Stimulated activated CD4-positive, alpha-beta T cell treated with anti-CD3 and anti-CD28 coated beads, Interleukin-4, amount 100 ng/mL, for 48 hours (primary cell): ENCODE measurements around the gene KRTAP16-1.
A peak's percentile ranks its signal among the peaks of the same experiment; 100 is the strongest.
"Not testable (repeated sequence)": the region's sequence is repeated elsewhere in the genome, so short reads cannot be mapped to it uniquely, and the experiment has no call there.

Experiments used
- DNase-seq, 2 donors: peaks; one replicate each; pipeline ENCODE4 v3.0.0-alpha.2; 2020; ENCODE audit warnings: low read depth in 2 of 2

The KRTAP16-1 gene, protein sequence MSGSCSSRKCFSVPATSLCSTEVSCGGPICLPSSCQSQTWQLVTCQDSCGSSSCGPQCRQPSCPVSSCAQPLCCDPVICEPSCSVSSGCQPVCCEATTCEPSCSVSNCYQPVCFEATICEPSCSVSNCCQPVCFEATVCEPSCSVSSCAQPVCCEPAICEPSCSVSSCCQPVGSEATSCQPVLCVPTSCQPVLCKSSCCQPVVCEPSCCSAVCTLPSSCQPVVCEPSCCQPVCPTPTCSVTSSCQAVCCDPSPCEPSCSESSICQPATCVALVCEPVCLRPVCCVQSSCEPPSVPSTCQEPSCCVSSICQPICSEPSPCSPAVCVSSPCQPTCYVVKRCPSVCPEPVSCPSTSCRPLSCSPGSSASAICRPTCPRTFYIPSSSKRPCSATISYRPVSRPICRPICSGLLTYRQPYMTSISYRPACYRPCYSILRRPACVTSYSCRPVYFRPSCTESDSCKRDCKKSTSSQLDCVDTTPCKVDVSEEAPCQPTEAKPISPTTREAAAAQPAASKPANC

DNA sequence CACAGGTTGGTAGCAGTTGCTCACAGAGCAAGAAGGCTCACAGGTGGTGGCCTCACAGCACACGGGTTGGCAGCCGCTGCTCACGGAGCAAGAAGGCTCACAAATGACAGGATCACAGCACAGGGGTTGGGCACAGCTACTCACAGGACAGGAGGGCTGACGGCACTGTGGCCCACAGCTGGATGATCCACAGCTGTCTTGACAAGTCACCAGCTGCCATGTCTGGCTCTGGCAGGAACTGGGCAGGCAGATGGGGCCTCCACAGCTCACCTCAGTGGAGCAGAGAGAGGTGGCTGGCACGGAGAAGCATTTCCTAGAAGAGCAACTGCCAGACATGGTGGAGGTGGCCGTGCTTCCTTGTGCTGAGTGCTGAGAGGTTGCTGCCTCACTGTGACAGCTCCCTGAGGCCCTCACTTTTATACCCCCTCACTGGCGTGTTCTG is at the start of gene KRTAP16-1:
TSS of gene KRTAP16-1 (minus strand) at position 392 of the 442 bp plus-strand sequence. CDS start at position 336, 56 bp downstream.
- DNase-seq = no peak

DNA sequence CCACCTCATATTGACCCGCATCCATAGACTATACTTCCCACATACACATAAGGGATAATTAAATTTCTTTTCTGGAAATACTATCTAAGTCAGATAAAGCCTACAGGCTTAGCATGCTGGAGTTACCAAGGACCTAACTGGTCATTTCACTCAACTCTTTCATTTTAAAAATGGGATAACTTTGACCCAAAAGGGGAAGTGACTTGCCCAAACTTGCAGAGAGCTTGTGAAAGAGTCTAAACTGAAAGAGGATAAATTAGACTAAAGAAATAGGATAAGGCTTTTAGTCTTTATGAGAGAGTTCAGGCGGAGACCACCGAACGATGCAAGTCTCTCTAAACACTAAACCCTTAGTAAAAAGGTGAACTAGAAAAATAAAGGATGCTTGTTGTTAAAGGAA is 45.4 kb upstream of the KRTAP16-1 start:
- no peak for DNase-seq

DNA sequence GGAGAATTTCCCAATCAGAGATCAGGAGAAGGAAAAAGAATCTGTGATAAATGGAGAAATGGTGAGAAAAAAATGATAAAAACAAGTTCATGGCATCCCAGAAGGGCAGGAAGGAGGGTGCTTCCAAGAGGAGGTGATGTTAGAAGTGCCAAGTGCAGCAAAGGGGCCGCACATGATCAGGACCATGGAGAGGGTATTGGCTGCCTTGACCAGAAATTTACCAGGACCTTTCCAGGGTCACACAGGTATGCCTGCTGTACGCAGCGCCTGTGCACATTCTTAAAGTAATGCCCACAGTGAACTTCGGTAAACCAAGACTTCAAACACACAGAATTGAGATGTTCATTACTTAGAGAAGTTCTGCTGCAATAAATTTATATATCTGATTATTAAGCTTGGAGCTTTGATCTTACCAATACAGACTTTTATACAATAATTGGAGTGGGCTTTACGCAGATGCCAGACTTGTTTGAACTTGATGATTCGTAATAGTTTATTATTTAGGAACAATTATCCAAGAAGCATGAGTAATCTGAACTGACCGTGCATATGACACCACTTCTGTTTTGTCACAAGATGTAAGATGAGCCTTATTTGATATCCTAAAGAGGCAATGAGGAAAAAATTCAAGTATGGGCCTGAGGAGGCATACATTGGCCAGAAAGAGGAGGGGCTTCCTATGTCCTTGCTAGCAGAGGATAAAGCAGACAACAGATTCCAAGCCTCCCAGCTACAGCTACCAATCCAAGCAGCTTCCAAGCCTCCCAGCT is 43.7 kb upstream of the KRTAP16-1 start:
- no peak for DNase-seq

DNA sequence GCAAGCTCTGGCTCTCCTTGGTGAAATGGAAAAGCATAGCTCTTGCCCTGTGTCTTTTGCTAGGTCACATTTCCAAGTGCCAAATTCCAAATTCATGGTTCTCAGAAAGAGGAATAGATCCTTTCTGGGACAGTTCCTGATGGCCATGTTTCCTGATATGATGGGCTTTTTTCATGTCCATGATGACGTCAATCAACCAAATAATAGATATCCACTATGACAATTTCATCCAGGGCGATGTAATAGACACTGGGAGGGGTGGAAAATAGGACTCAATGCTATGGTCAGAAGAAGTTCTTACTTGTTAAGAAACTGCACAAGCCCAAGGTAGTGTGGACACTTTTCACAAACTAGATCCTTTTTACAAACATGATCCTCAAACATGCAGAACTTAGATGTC is 42.1 kb upstream of the KRTAP16-1 start:
- no peak for DNase-seq

DNA sequence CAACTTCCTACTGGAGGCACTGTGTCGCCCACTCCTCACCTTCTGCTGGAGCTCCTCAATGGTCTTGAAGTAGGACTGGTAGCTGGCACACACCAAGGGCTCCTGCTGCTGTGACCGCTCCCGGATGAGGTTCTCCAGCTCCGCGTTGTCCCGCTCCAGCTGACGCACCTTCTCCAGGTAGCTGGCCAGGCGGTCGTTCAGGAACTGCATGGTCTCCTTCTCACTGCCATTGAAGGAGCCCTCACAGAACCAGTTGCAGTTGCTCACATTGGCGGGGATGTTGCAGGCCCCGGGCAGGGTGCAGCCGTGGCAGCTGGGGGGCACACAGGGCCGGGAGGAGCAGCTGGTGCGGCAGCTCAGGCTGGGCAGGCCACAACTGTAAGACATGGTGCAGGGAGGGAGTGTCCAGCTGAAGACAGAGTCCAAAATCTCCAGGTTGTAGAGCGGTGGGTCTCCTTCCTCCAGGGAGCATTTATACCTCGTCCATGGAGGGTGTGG is 41.3 kb upstream of the KRTAP16-1 start, which contains the start of gene KRT33A:
TSS of gene KRT33A (minus strand) at position 448 of the 498 bp plus-strand sequence. CDS start at position 387, 61 bp downstream.
- DNase-seq = not testable (repeated sequence)

DNA sequence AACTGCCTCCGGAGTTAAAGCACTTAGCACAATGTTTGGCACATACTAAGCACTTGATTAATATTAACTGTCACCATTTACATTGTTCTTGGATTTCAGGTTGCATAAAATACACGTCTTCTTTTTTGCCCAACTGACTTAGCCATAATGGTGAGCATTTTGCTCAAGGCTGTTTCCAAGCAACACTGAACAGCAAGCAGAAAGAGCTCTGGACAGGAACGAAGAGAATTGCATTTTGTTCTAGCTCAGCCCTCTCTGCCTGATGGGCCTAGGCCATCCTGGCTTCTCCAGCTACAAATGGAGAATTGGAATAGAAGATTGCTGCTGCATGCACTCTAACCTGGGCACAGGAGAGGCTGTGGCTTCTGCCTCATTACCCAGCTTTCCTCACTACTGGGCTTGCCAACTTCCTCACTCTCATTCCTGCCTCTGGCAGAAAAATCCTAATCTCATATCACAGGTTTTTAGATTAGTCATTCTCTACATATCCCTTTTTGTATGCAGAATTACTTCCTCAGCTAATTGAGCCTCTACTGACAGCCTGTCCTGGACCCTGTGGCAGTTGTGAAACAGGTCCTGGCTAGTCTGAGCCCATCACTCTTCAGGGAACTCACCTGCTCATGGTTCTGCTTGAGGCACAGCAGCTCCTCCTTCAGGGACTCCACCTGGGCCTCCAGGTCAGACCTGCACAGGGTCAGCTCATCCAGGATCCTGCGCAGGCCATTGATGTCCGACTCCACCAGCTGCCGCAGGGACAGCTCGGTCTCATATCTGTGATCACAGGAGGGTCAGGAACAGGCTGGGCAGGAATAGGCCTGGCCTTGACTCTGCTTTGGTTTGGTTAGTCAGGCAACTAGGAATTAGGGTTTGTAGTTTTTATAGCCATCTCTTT is 39.0 kb upstream of the KRTAP16-1 start:
- no peak for DNase-seq

DNA sequence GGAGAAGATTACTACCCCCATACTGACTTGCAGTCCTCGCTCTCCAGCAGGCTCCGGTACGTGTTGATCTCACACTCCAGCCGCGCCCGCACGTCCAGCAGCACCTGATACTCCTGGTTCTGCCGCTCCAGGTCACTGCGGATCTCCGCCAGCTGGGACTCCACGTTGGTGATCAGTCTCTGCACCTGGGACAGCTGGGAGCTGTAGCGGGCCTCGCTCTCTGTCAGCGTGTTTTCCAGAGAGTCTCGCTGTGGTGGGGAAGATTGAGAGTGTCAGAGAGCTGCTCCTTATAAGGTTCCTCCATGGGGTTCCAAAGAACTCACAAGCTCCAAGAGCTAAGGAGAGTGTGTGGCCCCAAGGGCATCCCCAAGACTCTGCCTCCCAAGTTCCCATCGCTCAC is 37.3 kb upstream of the KRTAP16-1 start:
- not testable (repeated sequence) for DNase-seq

DNA sequence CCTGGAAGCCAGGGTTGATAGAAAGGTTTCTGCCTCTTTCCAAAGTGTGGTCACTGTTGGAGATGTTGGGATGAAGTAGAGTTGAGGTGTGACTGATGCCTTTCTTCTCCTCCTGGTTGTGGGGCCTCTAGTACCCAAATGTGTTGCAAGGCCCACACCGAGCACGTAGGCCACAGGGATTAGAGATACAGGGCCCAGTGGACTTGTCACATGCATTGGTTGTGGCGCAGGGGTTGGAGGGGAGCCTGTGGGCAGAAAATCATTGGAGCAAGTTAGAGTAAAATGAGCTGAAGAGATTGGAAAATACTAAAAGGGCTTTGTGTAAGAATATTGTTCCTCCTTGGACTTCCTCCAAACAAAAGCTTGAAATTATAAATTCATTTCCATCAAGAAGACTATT is 36.9 kb upstream of the KRTAP16-1 start:
- DNase-seq = no peak

DNA sequence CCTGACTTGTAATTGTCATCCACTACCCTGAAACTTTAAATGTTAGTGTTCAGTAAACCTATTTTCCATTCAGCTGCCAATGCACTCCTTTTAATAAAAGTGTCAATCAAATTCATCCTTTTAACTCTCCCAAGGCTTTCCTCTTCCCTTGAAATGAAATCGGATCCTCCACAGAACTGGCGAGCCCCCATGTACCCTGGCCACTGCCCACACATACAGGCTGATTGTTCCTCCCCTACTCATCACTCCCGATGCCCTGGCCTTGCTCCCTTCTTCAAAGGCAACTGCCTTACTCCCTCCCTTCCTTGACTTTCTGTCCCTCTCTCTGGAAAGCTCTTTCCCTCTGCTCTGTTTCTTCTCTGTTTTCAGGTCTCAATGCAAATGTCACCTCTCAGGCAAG is 33.9 kb upstream of the KRTAP16-1 start:
- DNase-seq = no peak

DNA sequence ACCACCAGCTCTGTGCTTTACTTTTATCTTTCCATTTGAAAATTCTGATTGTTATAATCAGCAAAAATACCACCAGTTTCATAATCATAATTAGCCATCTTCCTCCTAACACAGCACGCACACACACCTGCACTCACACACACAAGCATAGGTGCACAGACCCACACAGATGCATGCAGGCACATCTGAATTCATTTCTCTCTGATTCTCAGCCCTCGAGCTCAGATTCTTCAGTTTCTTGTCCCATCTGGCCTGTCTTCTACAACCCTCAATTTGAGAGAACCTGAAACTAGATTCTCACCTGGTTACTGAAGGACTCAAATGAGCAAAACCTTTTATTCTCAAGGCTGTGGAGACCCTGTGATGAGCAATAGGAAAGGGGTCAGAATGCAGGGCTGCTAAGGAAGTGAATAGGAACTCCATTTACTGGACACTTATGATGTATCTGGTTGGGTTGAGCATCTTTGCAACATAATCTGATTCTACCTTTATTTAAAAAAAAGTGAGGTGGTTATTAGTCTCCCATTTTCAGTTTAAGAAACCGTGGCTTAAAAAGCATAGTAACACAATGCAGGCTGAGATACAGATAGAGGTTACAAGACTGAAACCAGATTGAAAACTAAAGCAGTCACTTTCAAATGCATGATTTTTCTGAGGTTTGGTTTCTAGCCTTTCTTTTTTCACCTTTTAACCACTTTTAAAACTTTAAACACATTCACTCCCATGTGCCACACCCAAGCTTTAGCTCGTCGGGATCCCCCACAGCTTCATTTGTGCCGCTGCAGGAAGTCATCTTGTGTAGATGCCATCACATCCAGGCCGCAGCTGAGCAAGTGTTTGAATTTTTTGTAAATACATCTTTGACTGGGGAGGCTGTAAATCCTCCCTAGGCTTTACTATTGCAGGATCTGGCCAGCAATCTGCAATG is 32.1 kb upstream of the KRTAP16-1 start:
- peak in 1 of 2 donors; percentile 31 for DNase-seq

DNA sequence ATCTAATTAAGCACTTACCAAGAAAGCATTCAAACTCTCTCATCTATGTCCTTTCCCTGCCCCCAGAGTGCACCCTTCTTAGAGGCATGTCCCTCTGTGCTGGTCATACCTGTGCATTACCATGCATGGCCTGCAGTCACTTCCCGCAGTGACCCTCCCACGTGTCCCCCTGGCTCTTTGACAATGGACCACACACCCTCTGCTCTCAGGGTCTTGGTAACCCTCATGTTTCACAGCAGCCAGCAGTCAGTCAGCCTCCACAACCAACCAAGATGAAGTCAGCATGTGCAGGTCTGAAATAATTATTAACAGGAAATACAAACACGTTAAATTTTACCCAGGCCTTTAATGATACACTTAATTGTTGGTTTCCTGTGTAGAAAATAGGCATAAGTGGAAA is 31.4 kb upstream of the KRTAP16-1 start:
- no peak for DNase-seq

DNA sequence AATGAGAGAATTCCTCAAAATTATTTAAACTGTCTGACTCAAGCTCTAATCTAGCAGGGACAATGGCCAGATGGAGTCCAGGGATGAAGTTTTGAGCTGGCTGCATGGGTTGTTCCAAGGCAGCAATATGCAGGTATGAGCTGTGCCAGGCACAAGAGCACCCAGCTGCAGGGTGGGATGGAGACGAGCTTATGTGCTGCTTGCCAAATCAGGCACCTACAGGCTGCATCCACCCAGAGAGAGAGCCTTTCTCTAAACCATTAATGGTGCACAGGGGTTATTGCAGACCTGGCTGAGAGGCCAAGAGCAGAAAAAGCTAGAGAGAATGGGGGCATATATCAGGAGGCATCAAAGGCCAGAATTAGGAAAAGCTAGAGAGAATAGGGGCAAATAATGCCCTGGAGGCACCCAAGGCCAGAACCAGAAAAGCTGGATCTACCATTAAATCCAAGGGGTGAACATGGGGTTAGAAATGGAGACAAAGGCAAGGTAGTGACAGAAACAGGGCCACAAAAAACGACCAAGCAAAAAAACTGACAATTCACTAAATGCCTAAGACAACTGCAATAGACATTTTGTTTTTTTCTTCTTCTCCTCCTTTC is 30.6 kb upstream of the KRTAP16-1 start:
- DNase-seq = no peak

DNA sequence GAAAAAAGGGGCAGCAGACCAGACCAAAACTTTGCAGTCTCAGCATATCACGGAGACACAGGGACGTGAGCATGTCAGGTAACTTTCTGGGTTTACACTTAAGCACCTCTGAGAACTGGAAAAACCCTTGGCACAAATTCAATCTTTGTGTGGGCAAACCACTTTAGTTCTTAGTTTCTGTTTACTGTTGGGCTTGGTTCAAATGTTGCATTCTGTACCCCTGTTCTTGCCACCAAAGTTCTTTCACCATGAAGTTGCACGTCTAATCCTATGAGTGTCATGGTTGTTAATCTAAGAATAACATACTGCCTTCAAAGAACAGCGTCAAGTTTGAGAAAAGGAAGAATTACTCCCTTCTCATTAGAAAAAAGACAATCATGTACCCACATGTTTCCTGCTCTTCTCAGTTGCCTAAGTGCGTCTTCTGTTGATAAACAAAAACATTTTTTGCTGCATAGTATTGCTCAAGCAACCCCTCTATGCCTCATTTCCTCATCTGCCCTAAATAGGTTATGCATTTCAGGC is 29.9 kb upstream of the KRTAP16-1 start:
- DNase-seq = no peak

DNA sequence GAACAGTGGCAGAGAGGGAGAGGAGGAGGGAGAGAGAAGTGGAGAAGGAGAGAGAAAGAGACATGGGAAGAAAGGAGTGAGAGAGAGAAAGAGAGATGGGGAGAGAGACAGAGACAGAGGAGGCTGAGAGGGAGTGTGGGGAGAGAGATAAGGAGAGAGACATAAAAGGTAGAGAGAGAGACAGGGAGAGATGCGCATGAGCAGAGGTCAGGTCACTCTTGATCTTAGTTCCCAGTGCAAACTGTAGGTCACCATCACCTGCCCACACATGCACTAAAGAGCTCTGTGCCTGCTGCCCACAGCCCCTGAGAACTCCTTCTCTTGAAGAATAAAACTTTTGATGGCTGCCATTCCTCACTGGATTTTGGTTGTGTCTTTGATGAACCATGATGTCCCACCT is 26.6 kb upstream of the KRTAP16-1 start:
- no peak for DNase-seq

DNA sequence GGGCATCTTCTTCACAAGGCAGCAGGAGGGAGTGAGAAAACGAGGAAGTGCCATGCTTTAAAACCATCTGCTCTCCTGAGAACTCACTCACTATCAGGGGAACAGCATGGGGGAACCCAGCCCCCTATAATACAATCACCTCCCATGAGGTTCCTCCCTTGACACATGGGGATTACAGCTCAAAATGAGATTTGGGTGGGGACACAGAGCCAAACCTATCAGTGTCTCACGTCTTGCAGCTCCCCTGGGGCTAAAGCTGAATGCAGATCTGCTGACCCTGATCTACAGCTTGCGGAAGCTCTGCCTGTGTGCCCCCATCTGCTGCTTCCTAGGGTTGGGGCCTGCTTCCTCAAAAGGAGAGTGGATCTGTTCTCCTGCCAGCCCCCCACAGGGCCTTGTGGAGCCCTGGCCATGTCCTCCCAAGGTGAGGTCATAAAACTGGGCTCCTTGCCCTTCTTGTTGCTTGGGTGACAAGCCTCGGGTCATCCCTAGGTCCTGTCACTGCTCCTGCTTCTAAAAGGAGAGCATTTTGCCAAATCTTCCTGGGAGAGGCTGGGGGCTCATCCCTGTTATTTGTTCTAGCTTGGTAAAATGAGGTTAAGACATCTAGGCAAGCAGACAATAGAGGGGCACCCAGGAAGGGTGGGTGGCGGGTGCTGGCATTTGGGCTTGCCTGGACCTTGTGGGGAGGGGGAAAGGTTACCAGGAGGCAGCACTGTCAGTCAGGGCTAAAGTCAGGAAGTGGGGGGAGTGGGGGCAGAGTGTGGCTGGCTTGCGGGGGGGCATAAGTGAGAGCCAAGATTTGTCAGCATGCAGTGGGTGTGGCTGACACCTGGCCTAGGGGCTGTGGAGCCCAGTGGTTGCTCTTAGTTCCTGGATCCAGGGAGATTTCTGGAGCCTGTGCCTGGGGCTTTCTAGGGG is 25.5 kb upstream of the KRTAP16-1 start:
- DNase-seq = no peak

DNA sequence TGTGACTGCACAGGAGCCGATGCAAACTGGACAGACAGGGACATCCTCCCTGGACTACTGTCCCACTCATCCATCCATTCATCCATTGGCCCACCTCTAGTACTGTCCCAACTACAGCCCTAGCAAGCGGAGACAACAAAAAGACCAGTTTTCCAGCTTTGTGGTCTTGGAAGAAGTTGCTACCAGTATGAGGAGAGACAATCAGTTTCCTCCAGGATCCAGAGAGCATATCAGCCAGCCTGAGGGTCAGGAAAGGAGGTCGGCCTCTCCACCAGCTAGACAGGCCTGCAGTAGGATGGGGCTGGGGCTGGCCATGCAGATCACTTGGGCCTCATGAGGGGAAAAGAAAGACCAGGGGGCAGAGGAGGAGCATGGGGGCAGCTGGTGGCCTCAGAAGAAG is 24.7 kb upstream of the KRTAP16-1 start:
- no peak for DNase-seq

DNA sequence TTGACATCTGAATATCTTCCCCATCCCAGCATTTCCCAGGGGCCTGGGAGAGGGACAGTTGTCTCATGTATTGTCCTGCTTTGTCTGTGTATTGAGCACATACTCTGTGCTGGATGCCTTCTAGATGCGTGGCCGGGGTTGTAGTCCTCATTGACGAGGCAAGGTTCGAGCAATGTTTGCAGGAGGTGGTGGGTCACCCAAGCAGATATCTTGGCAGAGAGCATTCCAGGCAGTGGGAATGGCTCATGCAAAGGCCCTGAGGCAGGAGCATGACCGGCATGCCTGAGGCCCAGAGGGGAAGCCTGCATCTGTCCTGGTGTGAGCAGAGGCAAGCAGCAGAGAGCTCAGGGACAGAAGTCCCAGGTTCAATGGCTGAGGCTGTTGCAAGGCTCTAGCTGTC is 24.0 kb upstream of the KRTAP16-1 start:
- no peak for DNase-seq

DNA sequence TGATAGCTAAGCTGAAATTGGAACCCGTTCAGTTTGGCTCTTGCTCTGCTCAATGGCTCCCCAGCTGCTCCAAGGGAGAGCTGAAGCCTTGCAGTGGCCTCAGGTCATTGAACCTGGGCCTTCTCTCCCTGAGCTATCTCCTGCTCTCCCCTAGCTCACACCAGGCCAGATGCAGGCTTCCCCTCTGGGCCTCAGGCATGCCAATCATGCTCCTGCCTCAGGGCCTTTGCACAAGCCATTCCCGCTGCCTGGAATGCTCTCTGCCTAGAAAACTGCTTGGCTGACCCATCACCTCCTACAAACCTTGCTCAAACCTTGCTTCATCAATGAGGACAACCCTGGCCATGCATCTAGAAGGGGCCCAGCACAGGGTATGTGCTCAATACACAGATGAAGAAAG is 23.1 kb upstream of the KRTAP16-1 start:
- DNase-seq = no peak

DNA sequence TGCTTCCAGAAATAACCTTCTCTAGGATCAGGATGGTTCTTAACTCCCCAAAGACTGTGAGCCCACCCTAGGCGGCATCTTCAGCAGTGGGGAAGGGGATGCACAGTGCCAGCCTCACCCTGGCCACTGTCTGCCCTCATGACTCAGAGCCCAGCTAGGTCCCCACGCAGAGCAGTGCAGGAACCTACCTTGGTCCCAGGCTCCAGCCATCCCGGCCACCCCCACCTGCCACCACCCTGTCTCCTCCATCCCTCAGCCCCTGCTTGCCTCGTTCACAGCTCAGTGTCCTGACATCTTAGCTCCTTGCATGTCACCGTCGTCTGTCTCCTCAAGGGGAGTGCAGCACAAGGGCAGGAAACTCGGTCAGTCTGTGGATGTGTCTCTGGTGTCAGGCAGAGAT is 22.5 kb upstream of the KRTAP16-1 start:
- DNase-seq = no peak
